ENCODE data around the gene PTPRK. TPM values are rescaled to one million over a fixed set of nuclear protein-coding genes. Genes with fewer than 3 reads are reported as not detected.

The PTPRK gene
- total RNA-seq, 1 donor from 2014 or later = 18.4 TPM

GRCh38 chr6:128557081-128557480 is 36.7 kb upstream of the PTPRK start:
- no peak overlapping the region for H3K27ac ChIP-seq (replicated peaks)
- no peak for DNase-seq
- peaks cover 28% of the 10 kb centered on the region for H3K4me1 ChIP-seq
- no peaks in the 10 kb centered on the region for H3K27me3 ChIP-seq (ENCODE audit: low read depth)
- no peak for TF ChIP-seq CTCF (IDR thresholded peaks at IDR 0.05; ENCODE audit: borderline replicate concordance)
- no peaks in the 10 kb centered on the region for H3K36me3 ChIP-seq
- no peaks in the 10 kb centered on the region for H3K9me3 ChIP-seq (replicated peaks)
- no peak overlapping the region for H3K4me3 ChIP-seq
- intact Hi-C loops (cut with micrococcal nuclease) = no loop called here

GRCh38 chr6:128554302-128554701 is 33.9 kb upstream of the PTPRK start:
- H3K27ac ChIP-seq (replicated peaks) = no peak overlapping the region
- H3K27me3 ChIP-seq (ENCODE audit: low read depth) = no peaks in the 10 kb centered on the region
- H3K9me3 ChIP-seq (replicated peaks) = no peaks in the 10 kb centered on the region
- no peak overlapping the region for H3K4me3 ChIP-seq
- DNase-seq = no peak
- intact Hi-C loops (cut with micrococcal nuclease) = no loop called here
- H3K4me1 ChIP-seq = peaks cover 28% of the 10 kb centered on the region
- peak; percentile 58 for TF ChIP-seq CTCF (IDR thresholded peaks at IDR 0.05; ENCODE audit: borderline replicate concordance)
- H3K36me3 ChIP-seq = no peaks in the 10 kb centered on the region

GRCh38 chr6:128541261-128541660 is 20.9 kb upstream of the PTPRK start:
- Histone ChIP-seq H3K27me3 (ENCODE audit: low read depth) (no peaks in the 10 kb centered on the region), H3K9me3 (replicated peaks) (peaks cover 18% of the 10 kb centered on the region), H3K4me1 (peaks cover 5% of the 10 kb centered on the region), H3K27ac (replicated peaks) (no peak overlapping the region), H3K4me3 (no peak overlapping the region), H3K36me3 (no peaks in the 10 kb centered on the region)
- intact Hi-C loops (cut with micrococcal nuclease) = no loop called here
- no peak for DNase-seq
- TF ChIP-seq CTCF (IDR thresholded peaks at IDR 0.05; ENCODE audit: borderline replicate concordance) = no peak

- Histone ChIP-seq H3K27me3 (ENCODE audit: low read depth) (no peaks in the 10 kb centered on the region), H3K4me3 (no peak overlapping the region), H3K27ac (replicated peaks) (no peak overlapping the region), H3K9me3 (replicated peaks) (no peaks in the 10 kb centered on the region), H3K4me1 (peaks cover 5% of the 10 kb centered on the region), H3K36me3 (no peaks in the 10 kb centered on the region)
- DNase-seq = no peak
- TF ChIP-seq CTCF (IDR thresholded peaks at IDR 0.05; ENCODE audit: borderline replicate concordance) = no peak
- intact Hi-C loops (cut with micrococcal nuclease) = no loop called here
These were observed 18.4 kb upstream of the PTPRK start for GRCh38 chr6:128538763-128539162.

- Histone ChIP-seq H3K9me3 (replicated peaks) (no peaks in the 10 kb centered on the region), H3K4me3 (no peak overlapping the region), H3K36me3 (no peaks in the 10 kb centered on the region), H3K4me1 (peaks cover 2% of the 10 kb centered on the region), H3K27me3 (ENCODE audit: low read depth) (no peaks in the 10 kb centered on the region), H3K27ac (replicated peaks) (no peak overlapping the region)
- DNase-seq = no peak
- intact Hi-C loops (cut with micrococcal nuclease) = no loop called here
- TF ChIP-seq CTCF (IDR thresholded peaks at IDR 0.05; ENCODE audit: borderline replicate concordance) = no peak
These were observed 12.4 kb upstream of the PTPRK start for GRCh38 chr6:128532827-128533226.

- H3K4me3 ChIP-seq = no peak overlapping the region
- H3K27ac ChIP-seq (replicated peaks) = no peak overlapping the region
- H3K4me1 ChIP-seq = no peaks in the 10 kb centered on the region
- no peak for TF ChIP-seq CTCF (IDR thresholded peaks at IDR 0.05; ENCODE audit: borderline replicate concordance)
- no peaks in the 10 kb centered on the region for H3K27me3 ChIP-seq (ENCODE audit: low read depth)
- H3K9me3 ChIP-seq (replicated peaks) = no peaks in the 10 kb centered on the region
- no peaks in the 10 kb centered on the region for H3K36me3 ChIP-seq
- intact Hi-C loops (cut with micrococcal nuclease) = no loop called here
- DNase-seq = no peak
These were observed 11.7 kb upstream of the PTPRK start for GRCh38 chr6:128532136-128532535.

Measured in left ventricle myocardium inferior (tissue), 1 donor.